ENCODE data around the gene ATP6V0A4.

The ATP6V0A4 gene

GRCh38 chr7:138749960-138750359 is 48.0 kb downstream of the ATP6V0A4 start:
- no peak overlapping the region for H3K9ac ChIP-seq
- no peaks in the 10 kb centered on the region for H3K27me3 ChIP-seq (ENCODE audit: control insufficient read depth, insufficient read depth, low read length)
- no peak for TF ChIP-seq CTCF (IDR thresholded peaks at IDR 0.05)
- no peaks in the 10 kb centered on the region for H3K79me2 ChIP-seq
- H2AFZ ChIP-seq, result peak overlapping the region; percentile 70
- H3K4me1 ChIP-seq, result peaks cover 51% of the 10 kb centered on the region
- no peak overlapping the region for H3K4me3 ChIP-seq (ENCODE audit: low read depth, low read length)
- H3K27ac ChIP-seq, result peak overlapping the region; percentile 94
- H3K4me2 ChIP-seq (ENCODE audit: low read length), result no peak overlapping the region
- no peaks in the 10 kb centered on the region for H3K36me3 ChIP-seq (ENCODE audit: control insufficient read depth, insufficient read depth, low read length)
- no peaks in the 10 kb centered on the region for H3K9me3 ChIP-seq (ENCODE audit: control insufficient read depth, low read length)

DNA sequence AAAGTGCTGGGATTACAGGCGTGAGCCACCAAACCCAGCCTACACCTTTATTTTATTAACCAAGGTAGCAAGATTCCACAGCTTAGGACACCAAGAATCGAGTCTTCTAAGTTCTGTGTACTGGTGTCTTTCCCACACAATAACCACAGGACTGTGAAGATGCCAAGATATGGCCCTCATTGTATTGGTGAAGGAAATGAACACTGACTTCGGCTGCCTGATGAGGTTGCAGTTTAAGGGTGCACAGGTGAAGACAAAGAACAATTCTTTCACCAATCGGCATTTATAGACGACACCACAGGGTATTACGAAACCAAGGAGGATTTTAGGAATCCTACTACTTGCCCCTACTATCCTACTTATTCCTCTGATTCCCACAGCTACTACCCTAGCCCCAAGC is 49.3 kb downstream of the ATP6V0A4 start:
- H3K4me2 ChIP-seq (ENCODE audit: low read length), result peak overlapping the region; percentile 10
- peaks cover 46% of the 10 kb centered on the region for H3K4me1 ChIP-seq
- H3K27me3 ChIP-seq (ENCODE audit: control insufficient read depth, insufficient read depth, low read length), result no peaks in the 10 kb centered on the region
- no peaks in the 10 kb centered on the region for H3K9me3 ChIP-seq (ENCODE audit: control insufficient read depth, low read length)
- H2AFZ ChIP-seq, result peak overlapping the region; percentile 70
- no peak overlapping the region for H3K9ac ChIP-seq
- H3K4me3 ChIP-seq (ENCODE audit: low read depth, low read length), result no peak overlapping the region
- no peaks in the 10 kb centered on the region for H3K79me2 ChIP-seq
- no peak for TF ChIP-seq CTCF (IDR thresholded peaks at IDR 0.05)
- H3K36me3 ChIP-seq (ENCODE audit: control insufficient read depth, insufficient read depth, low read length), result no peaks in the 10 kb centered on the region
- peak overlapping the region; percentile 94 for H3K27ac ChIP-seq

GRCh38 chr7:138746073-138746472 is 51.9 kb downstream of the ATP6V0A4 start:
- Histone ChIP-seq H3K4me1 (peaks cover 32% of the 10 kb centered on the region), H2AFZ (peak overlapping the region; percentile 3), H3K9me3 (ENCODE audit: control insufficient read depth, low read length) (no peaks in the 10 kb centered on the region), H3K27me3 (ENCODE audit: control insufficient read depth, insufficient read depth, low read length) (no peaks in the 10 kb centered on the region), H3K36me3 (ENCODE audit: control insufficient read depth, insufficient read depth, low read length) (no peaks in the 10 kb centered on the region), H3K4me2 (ENCODE audit: low read length) (no peak overlapping the region), H3K9ac (no peak overlapping the region), H3K4me3 (ENCODE audit: low read depth, low read length) (no peak overlapping the region), H3K27ac (peak overlapping the region; percentile 94), H3K79me2 (no peaks in the 10 kb centered on the region)
- TF ChIP-seq CTCF (IDR thresholded peaks at IDR 0.05), result no peak

- Histone ChIP-seq H3K9ac (no peak overlapping the region), H3K36me3 (ENCODE audit: control insufficient read depth, insufficient read depth, low read length) (no peaks in the 10 kb centered on the region), H3K79me2 (no peaks in the 10 kb centered on the region), H3K27me3 (ENCODE audit: control insufficient read depth, insufficient read depth, low read length) (no peaks in the 10 kb centered on the region), H3K4me3 (ENCODE audit: low read depth, low read length) (no peak overlapping the region), H3K27ac (no peak overlapping the region), H3K4me2 (ENCODE audit: low read length) (no peak overlapping the region), H3K4me1 (peaks cover 28% of the 10 kb centered on the region), H3K9me3 (ENCODE audit: control insufficient read depth, low read length) (no peaks in the 10 kb centered on the region), H2AFZ (no peak overlapping the region)
- no peak for TF ChIP-seq CTCF (IDR thresholded peaks at IDR 0.05)
These were observed 52.8 kb downstream of the ATP6V0A4 start for GRCh38 chr7:138745189-138745588.

DNA sequence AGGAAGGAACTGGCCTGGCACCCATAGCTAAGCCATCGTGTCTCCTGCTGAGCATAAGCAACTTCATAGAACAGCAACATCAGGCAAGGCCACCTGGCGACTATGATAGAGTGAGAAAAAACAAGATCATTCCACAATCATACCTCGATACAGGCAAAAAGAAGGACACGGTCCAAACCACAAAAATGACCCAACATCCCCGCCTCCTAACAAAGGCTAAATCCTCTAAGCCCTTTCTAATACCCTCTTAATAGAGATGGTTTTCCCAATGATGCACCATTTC is 56.6 kb downstream of the ATP6V0A4 start:
- Histone ChIP-seq H3K27ac (no peak overlapping the region), H3K9me3 (ENCODE audit: control insufficient read depth, low read length) (no peaks in the 10 kb centered on the region), H3K9ac (no peak overlapping the region), H3K4me1 (peaks cover 8% of the 10 kb centered on the region), H3K79me2 (no peaks in the 10 kb centered on the region), H3K4me3 (ENCODE audit: low read depth, low read length) (no peak overlapping the region), H3K27me3 (ENCODE audit: control insufficient read depth, insufficient read depth, low read length) (no peaks in the 10 kb centered on the region), H3K36me3 (ENCODE audit: control insufficient read depth, insufficient read depth, low read length) (no peaks in the 10 kb centered on the region), H2AFZ (peak overlapping the region; percentile 25), H3K4me2 (ENCODE audit: low read length) (no peak overlapping the region)
- no peak for TF ChIP-seq CTCF (IDR thresholded peaks at IDR 0.05)

All from parathyroid adenoma (tissue), 2 donors.